WTC11 (cell line): ENCODE results near the gene ZBTB8A. TPM values are rescaled to one million over a fixed set of nuclear protein-coding genes. Genes with fewer than 3 reads are reported as not detected.
A peak's percentile ranks its signal among the peaks of the same experiment; 100 is the strongest.
"Not testable (repeated sequence)": the region's sequence is repeated elsewhere in the genome, so short reads cannot be mapped to it uniquely, and the experiment has no call there.

ENCODE experiments used
- ATAC-seq: fragments of 200-7000 bp; cut with Tn5 transposase; 2 replicates; pipeline ENCODE4 v1.10.0; 2021; ENCODE audit warnings: mild to moderate bottlenecking, moderate library complexity
- CTCF ChIA-PET: fragments of 300-600 bp; sonication (Branson Sonifier 250); formaldehyde crosslinking; loops from one replicate; lab custom pipeline; 2021; ENCODE audit warnings: antibody characterized with exemption; lab: Charles Lee
- POLR2A ChIA-PET: fragments of 350-600 bp; sonication (Branson Sonifier 250); formaldehyde crosslinking; loops from one replicate; lab custom pipeline; 2021; ENCODE audit warnings: antibody characterized with exemption; lab: Charles Lee
- DNase-seq: peaks from one replicate; pipeline ENCODE4 v3.0.0; 2021; ENCODE audit warnings: low spot score
- H3K27ac Mint-ChIP-seq: 2 replicates; pipeline ENCODE4 v1.8.0; 2021; ENCODE audit warnings: mixed read lengths
- H3K27me3 Mint-ChIP-seq: 2 replicates; pipeline ENCODE4 v1.8.0; 2021; ENCODE audit warnings: low read depth, mild to moderate bottlenecking, moderate library complexity, mixed read lengths
- H3K36me3 Mint-ChIP-seq: 2 replicates; pipeline ENCODE4 v1.8.0; 2021; ENCODE audit warnings: mixed read lengths
- H3K4me1 Mint-ChIP-seq: 2 replicates; pipeline ENCODE4 v1.8.0; 2022; ENCODE audit warnings: mixed read lengths
- H3K4me3 Mint-ChIP-seq: 2 replicates; pipeline ENCODE4 v1.8.0; 2021; ENCODE audit warnings: mild to moderate bottlenecking, moderate library complexity, mixed read lengths
- H3K9me3 Mint-ChIP-seq: 2 replicates; pipeline ENCODE4 v1.8.0; 2021; ENCODE audit warnings: mixed read lengths
- AR ChIP-seq: fragments of 250-450 bp; sonication (Bioruptor Pico); IDR thresholded peaks from 2 replicates; pipeline ENCODE4 v1.9.0; 2021; ENCODE audit warnings: mild to moderate bottlenecking
- ARID4B ChIP-seq: sonication (generic); formaldehyde crosslinking; IDR thresholded peaks from 2 replicates; pipeline ENCODE4 v1.8.0; 2023; ENCODE audit warnings: missing genetic modification reagents, mild to moderate bottlenecking, borderline replicate concordance
- ETV6 ChIP-seq: sonication (generic); formaldehyde crosslinking; IDR thresholded peaks from 2 replicates; pipeline ENCODE4 v1.8.1; 2022; ENCODE audit warnings: mild to moderate bottlenecking, missing genetic modification reagents
- GTF2I ChIP-seq: fragments of 250-450 bp; sonication (Bioruptor Pico); conservative IDR thresholded peaks from 2 replicates; pipeline ENCODE4 v1.4.0; 2021; ENCODE audit warnings: mild to moderate bottlenecking
- MXD4 ChIP-seq: fragments of 250-450 bp; sonication (Bioruptor Pico); IDR thresholded peaks from 2 replicates; pipeline ENCODE4 v1.8.0; 2021; ENCODE audit warnings: mild to moderate bottlenecking, moderate library complexity, borderline replicate concordance
- NFATC4 ChIP-seq: fragments of 250-450 bp; sonication (Bioruptor Pico); IDR thresholded peaks from 2 replicates; pipeline ENCODE4 v1.9.0; 2021; ENCODE audit warnings: mild to moderate bottlenecking
- SMAD3 ChIP-seq: sonication (generic); formaldehyde crosslinking; IDR thresholded peaks from 2 replicates; pipeline ENCODE4 v1.8.0; 2022; ENCODE audit warnings: missing genetic modification reagents, mild to moderate bottlenecking, borderline replicate concordance
- ZNF423 ChIP-seq: fragments of 250-450 bp; sonication (Bioruptor Pico); IDR thresholded peaks from 2 replicates; pipeline ENCODE4 v2.1.2; 2022; ENCODE audit warnings: mild to moderate bottlenecking, moderate library complexity
- total RNA-seq: library from RNA; stranded (reverse); gene quantifications from 3 replicates; pipeline ENCODE4 v1.2.3, GENCODE V29; 2021

Gene ZBTB8A
- total RNA-seq, 1 experiment from 2014 or later, result 7.7 TPM

DNA sequence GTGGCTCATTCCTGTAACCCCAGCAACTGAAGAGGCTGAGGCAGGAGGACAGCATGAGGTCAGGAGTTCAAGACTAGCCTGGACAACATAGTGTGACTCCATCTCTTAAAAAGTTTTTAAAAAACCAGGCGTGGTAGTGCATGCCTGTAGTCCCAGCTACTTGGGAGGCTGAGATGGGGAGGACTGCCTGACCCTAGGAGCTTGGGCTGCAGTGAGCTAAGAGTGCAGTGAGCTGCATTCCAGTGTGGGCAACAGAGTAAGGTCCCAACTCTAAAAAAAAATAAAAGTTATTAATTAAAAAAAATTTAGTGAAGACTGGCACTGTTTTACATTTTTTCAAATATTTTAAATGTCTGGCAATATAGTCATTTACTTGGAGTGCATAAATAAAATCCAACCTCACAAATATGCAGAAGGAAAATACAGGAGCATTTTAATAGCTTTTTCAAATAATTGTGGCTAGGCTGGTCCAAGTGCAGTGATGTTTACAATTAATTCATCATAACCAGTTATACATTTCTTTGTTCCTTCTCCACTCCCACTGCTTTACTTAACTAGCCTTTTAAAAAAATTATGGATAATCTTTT lies 100.4 kb downstream of the ZBTB8A start:
- Mint-ChIP-seq H3K27me3 (no peaks in the 10 kb centered on the region), H3K4me1 (peaks cover 42% of the 10 kb centered on the region), H3K4me3 (no peak overlapping the region), H3K36me3 (peaks cover 4% of the 10 kb centered on the region; the same call in 1 of the 2 replicates), H3K9me3 (no peaks in the 10 kb centered on the region)
- CTCF ChIA-PET, result no interaction called here
- POLR2A ChIA-PET, result no interaction called here
- DNase-seq, result no peak
- no peak for TF ChIP-seq ARID4B (CRISPR knock-in tag)
- TF ChIP-seq MXD4, result no peak
- no peak for TF ChIP-seq GTF2I (CRISPR knock-in tag)
- TF ChIP-seq, all 79 proteins: peak for 0
- H3K27ac Mint-ChIP-seq, result no peak overlapping the region
- no peak for ATAC-seq

DNA sequence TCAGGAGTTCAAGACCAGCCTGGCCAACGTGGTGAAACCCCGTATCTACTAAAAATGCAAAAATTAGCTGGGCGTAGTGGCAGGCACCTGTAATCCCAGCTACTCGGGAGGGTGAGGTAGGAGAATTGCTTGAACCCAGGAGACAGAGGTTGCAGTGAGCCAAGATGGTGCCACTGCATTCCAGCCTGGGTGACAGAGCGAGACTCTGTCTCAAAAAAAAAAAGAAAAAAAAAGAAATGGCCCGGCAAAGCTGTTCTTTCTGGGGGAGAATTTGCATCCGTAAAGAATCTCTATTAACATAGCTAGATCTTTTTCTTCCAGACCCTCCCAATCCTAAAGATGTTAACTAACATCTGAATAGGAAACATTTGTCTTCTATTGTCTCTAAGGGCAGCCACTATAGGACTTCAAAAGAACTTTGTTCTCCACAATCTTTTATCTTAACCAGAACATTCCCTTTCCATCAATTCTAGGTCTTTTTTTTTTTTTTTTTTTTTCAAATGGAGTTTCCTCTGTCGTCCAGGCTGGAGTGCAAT lies 103.1 kb downstream of the ZBTB8A start:
- peak; percentile 73 for ATAC-seq
- H3K9me3 Mint-ChIP-seq, DNase-seq, H3K27me3 Mint-ChIP-seq, H3K4me3 Mint-ChIP-seq: not testable (repeated sequence)
- Mint-ChIP-seq H3K4me1 (peaks cover 17% of the 10 kb centered on the region), H3K36me3 (peaks cover 13% of the 10 kb centered on the region), H3K27ac (peak overlapping the region; percentile 30; the same call in 1 of the 2 replicates)
- ChIA-PET CTCF (interaction anchor here (0.6 to 1.2 kb wide), 5 partner anchors 9 to 799 kb away, joined by 3 to 7 read pairs (median 5); partner anchors contain the start of gene RBBP4), POLR2A (interaction anchor here (0.6 to 1.5 kb wide), 2 partner anchors 9 to 300 kb away, joined by 3 to 4 read pairs; partner anchors contain the start of gene RBBP4)
- peak; percentile 44; the same call in 1 of the 2 replicates for TF ChIP-seq MXD4

GRCh38 chr1:32644426-32644825 lies 105.2 kb downstream of the ZBTB8A start:
- TF ChIP-seq SMAD3 (CRISPR knock-in tag) (no peak), ETV6 (CRISPR knock-in tag) (no peak)
- DNase-seq, result no peak
- H3K27me3 Mint-ChIP-seq, result no peaks in the 10 kb centered on the region
- no peak overlapping the region for H3K4me3 Mint-ChIP-seq
- peaks cover 22% of the 10 kb centered on the region for H3K36me3 Mint-ChIP-seq
- peaks cover 8% of the 10 kb centered on the region for H3K9me3 Mint-ChIP-seq
- ChIA-PET CTCF (interaction anchor here (0.6 to 1.5 kb wide), 5 partner anchors 28 to 124 kb away, joined by 3 to 14 read pairs (median 3); no protein-coding TSS in a partner anchor), POLR2A (interaction anchor here (0.6 kb wide), 1 partner anchor 110 kb away, joined by 3 read pairs; no protein-coding TSS in a partner anchor)
- ATAC-seq, result no peak
- no peak overlapping the region for H3K27ac Mint-ChIP-seq
- peaks cover 16% of the 10 kb centered on the region for H3K4me1 Mint-ChIP-seq

DNA sequence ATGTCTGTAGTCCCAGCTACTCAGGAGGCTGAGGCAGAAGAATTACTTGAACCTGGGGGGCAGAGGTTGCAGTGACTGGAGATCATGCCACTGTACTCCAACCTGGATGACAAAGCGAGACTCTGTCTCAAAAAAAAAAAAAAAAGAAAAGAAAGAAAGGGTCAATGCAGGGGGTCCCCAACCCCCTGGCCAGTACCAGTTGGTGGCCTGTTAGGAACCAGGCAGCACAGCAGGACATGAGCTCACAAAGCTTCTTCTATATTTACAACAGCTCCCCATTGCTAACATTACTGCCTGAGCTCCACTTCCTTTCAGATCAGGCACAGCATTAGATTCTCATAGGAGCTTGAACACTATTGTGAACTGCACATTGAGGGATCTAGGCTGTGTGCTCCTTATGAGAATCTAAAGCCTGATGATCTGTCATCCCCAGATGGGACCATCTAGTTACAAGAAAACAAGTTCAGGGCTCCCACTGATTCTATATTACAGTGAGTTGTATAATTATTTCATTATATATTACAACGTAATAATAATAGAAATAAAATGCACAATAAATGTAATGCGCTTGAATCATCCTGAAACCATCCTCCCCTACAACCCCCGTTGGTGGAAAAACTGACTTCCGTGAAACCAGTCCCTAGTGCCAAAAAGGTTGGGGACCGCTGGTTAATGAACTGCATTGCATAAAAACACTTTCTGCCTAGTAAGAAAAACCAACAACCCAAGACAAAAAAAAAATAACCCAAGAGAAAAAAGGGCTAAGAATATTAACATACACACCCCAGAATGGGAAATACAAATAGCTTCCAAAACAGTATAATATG lies 108.3 kb downstream of the ZBTB8A start:
- Mint-ChIP-seq H3K9me3 (peaks cover 8% of the 10 kb centered on the region), H3K27me3 (no peaks in the 10 kb centered on the region; the same call in 1 of the 2 replicates), H3K27ac (no peak overlapping the region), H3K4me1 (peaks cover 20% of the 10 kb centered on the region), H3K4me3 (peak overlapping the region; percentile 99; the same call in 1 of the 2 replicates), H3K36me3 (peaks cover 29% of the 10 kb centered on the region)
- ChIA-PET CTCF (no interaction called here), POLR2A (no interaction called here)
- TF ChIP-seq ZNF423 (CRISPR knock-in tag), result peak; percentile 90
- TF ChIP-seq AR, result no peak
- no peak for TF ChIP-seq NFATC4 (CRISPR knock-in tag)
- DNase-seq (no peak), ATAC-seq (no peak)
